ENCODE data around the gene MB21D2. TPM values are rescaled to one million over a fixed set of nuclear protein-coding genes. Genes with fewer than 3 reads are reported as not detected.

Gene MB21D2
- total and polyA plus RNA-seq, 7 experiments from 2014 or later = 1.7 to 21.5 (median 3.3) TPM

DNA sequence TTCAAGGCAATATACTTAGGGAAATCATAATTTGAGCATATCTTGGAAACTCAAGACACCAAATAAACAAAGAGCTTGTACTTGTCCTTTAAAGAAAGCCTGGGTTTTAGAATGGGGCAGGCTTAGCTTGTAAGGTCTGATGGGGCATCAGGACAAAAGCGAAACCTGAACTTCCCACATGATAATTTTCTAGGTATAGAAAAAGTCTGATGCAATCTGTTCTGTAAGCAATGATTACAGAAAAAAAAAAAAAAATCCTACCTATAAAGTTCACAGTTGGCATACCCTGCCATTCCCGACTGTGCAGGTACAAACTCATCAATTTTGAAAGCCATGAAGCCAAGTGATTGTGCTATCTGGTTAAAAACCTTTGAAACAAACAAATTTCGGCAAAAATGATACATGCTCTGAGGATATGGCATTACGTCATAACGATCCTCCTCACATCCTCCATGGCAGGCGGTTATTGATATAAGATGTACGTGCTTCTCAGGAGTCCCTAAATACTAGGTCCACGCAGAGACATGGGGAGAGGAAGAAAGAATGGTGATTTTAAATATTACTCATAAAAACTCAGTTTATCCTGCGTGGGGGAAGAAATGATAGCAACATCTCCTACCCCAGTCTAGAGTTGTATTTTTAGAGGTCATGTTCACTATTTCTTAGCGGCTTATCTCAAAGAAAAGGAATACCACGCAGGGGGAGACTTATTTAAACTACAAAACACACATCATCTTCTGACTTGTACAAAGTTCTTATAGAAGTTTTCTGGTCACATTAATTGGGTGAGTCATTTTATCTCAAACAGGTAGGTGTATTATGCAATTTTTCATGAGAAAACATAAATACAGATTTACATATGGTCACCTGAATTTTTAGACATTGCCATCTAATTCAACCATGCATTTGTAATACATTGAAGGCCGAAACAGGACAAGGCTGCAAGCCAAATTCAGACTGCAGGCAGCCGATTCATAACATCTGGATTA is 27.0 kb downstream of the MB21D2 start:
- H3K36me3 Mint-ChIP-seq = peaks cover 0 to 34% (median 0%) of the 10 kb centered on the region in 5 donors
- CTCF ChIA-PET = interaction anchor here (0.7 to 1.0 kb wide), 2 partner anchors 12 to 13 kb away, joined by 3 read pairs; no protein-coding TSS in a partner anchor
- peaks cover 0 to 2% (median 0%) of the 10 kb centered on the region in 11 donors for H3K9me3 Mint-ChIP-seq
- peak overlapping the region in 1 of 10 donors; percentile 55 for H3K4me3 Mint-ChIP-seq
- ATAC-seq = no peak
- no peak overlapping the region for H3K27ac ChIP-seq (ENCODE audit: low read depth, low read length)
- H3K4me1 ChIP-seq (ENCODE audit: control insufficient read depth in 2 of 2, insufficient read depth in 2 of 2, low read length in 2 of 2) = peaks cover 4 to 9% of the 10 kb centered on the region in 2 donors
- POLR2A ChIA-PET = interaction anchor here (1.2 kb wide), 1 partner anchor 27 kb away, joined by 4 read pairs; the partner anchor contains the start of gene MB21D2
- H3K27me3 ChIP-seq (ENCODE audit: control insufficient read depth in 2 of 2, insufficient read depth in 2 of 2, low read length in 2 of 2) = no peaks in the 10 kb centered on the region
- no peak for DNase-seq
- H3K4me3 ChIP-seq (ENCODE audit: low read length) = no peak overlapping the region
- H3K36me3 ChIP-seq (ENCODE audit: control insufficient read depth in 2 of 3, insufficient read depth in 3 of 3, low read length in 3 of 3) = no peaks in the 10 kb centered on the region
- no peaks in the 10 kb centered on the region for H3K9me3 ChIP-seq (ENCODE audit: control insufficient read depth in 2 of 3, low read length in 3 of 3)
- H3K27ac Mint-ChIP-seq = peak overlapping the region in 3 of 9 donors; percentile 18 to 67 (median 62)
- peaks cover 0 to 10% (median 0%) of the 10 kb centered on the region in 5 donors for H3K27me3 Mint-ChIP-seq
- intact Hi-C loops (cut with micrococcal nuclease) = loop anchor here in 1 of 2 donors (1.0 to 10.0 kb wide), 3 partner anchors 9 to 1417 kb away; partner anchors contain the start of gene HES1
- peaks cover 7 to 89% (median 29%) of the 10 kb centered on the region in 7 donors for H3K4me1 Mint-ChIP-seq

DNA sequence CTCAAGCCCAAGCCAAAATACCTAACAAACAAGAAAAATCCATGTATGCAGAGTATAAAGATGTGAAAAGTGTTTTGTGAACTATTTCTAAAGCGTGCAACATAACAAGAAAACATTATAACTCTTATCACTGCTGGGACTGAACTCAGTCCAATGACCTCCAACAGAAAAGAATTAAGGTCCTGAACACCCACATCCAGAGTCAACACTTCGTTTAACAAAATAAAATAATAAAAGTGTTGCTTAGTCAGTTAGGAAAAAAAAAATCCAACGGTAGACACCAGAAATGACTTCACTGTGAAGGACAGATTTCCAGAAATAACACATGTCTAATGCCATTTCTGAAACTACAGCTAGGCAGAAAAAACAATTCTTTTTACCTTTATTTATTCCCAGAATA is 28.0 kb downstream of the MB21D2 start:
- H3K4me1 Mint-ChIP-seq = peaks cover 2 to 84% (median 21%) of the 10 kb centered on the region in 7 donors
- DNase-seq (no peak), ATAC-seq (no peak)
- CTCF ChIA-PET = interaction anchor here (0.7 kb wide), 1 partner anchor 11 kb away, joined by 3 read pairs; no protein-coding TSS in a partner anchor
- Histone ChIP-seq H3K27me3 (ENCODE audit: control insufficient read depth in 2 of 2, insufficient read depth in 2 of 2, low read length in 2 of 2) (no peaks in the 10 kb centered on the region), H3K4me1 (ENCODE audit: control insufficient read depth in 2 of 2, insufficient read depth in 2 of 2, low read length in 2 of 2) (peaks cover 0 to 9% of the 10 kb centered on the region in 2 donors), H3K36me3 (ENCODE audit: control insufficient read depth in 2 of 3, insufficient read depth in 3 of 3, low read length in 3 of 3) (no peaks in the 10 kb centered on the region), H3K4me3 (ENCODE audit: low read length) (no peak overlapping the region), H3K27ac (ENCODE audit: low read depth, low read length) (no peak overlapping the region), H3K9me3 (ENCODE audit: control insufficient read depth in 2 of 3, low read length in 3 of 3) (no peaks in the 10 kb centered on the region)
- H3K4me3 Mint-ChIP-seq = no peak overlapping the region
- POLR2A ChIA-PET = no interaction called here
- peaks cover 0 to 2% (median 0%) of the 10 kb centered on the region in 11 donors for H3K9me3 Mint-ChIP-seq
- intact Hi-C loops (cut with micrococcal nuclease) = loop anchor here in 1 of 2 donors (2.0 to 10.0 kb wide), 4 partner anchors 15 to 1418 kb away; partner anchors contain the start of gene HES1
- H3K27me3 Mint-ChIP-seq = peaks cover 0 to 6% (median 0%) of the 10 kb centered on the region in 5 donors
- peaks cover 0 to 31% (median 0%) of the 10 kb centered on the region in 5 donors for H3K36me3 Mint-ChIP-seq
- peak overlapping the region in 1 of 9 donors; percentile 43 for H3K27ac Mint-ChIP-seq

DNA sequence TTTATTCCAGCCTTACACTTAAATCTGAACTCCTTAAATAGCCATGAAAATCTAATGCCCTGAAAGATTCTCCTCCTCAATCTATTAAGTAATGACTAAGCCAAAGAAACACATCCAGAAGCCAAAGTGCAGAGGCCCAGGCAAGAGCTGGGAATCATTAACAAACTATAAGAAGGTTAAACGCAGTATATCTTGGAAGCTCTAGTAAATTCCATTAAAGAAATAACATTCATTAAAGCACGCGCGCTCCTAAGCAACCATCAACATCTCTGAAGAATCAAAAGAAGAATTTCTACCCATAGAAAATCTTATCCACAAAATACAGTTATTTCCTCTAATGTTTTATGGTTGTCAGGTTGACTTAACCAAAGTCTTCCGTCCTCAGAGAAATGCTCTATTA is 29.5 kb downstream of the MB21D2 start:
- Mint-ChIP-seq H3K4me1 (peaks cover 0 to 75% (median 9%) of the 10 kb centered on the region in 7 donors), H3K9me3 (peaks cover 0 to 2% (median 0%) of the 10 kb centered on the region in 11 donors), H3K36me3 (peaks cover 0 to 34% (median 0%) of the 10 kb centered on the region in 5 donors), H3K4me3 (peak overlapping the region in 1 of 10 donors; percentile 47), H3K27me3 (peaks cover 0 to 3% (median 0%) of the 10 kb centered on the region in 5 donors), H3K27ac (peak overlapping the region in 1 of 9 donors; percentile 76)
- ChIA-PET CTCF (no interaction called here), POLR2A (interaction anchor here (0.9 kb wide), 1 partner anchor 51 kb away, joined by 3 read pairs; no protein-coding TSS in a partner anchor)
- no peak overlapping the region for H3K4me3 ChIP-seq (ENCODE audit: low read length)
- intact Hi-C loops (cut with micrococcal nuclease) = loop anchor here in 1 of 2 donors (1.0 to 5.0 kb wide), 3 partner anchors 13 to 154 kb away; no protein-coding TSS in a partner anchor
- H3K27ac ChIP-seq (ENCODE audit: low read depth, low read length) = no peak overlapping the region
- no peaks in the 10 kb centered on the region for H3K9me3 ChIP-seq (ENCODE audit: control insufficient read depth in 2 of 3, low read length in 3 of 3)
- no peak for DNase-seq
- H3K27me3 ChIP-seq (ENCODE audit: control insufficient read depth in 2 of 2, insufficient read depth in 2 of 2, low read length in 2 of 2) = no peaks in the 10 kb centered on the region
- peaks cover 0 to 5% of the 10 kb centered on the region in 2 donors for H3K4me1 ChIP-seq (ENCODE audit: control insufficient read depth in 2 of 2, insufficient read depth in 2 of 2, low read length in 2 of 2)
- H3K36me3 ChIP-seq (ENCODE audit: control insufficient read depth in 2 of 3, insufficient read depth in 3 of 3, low read length in 3 of 3) = no peaks in the 10 kb centered on the region
- ATAC-seq = no peak

DNA sequence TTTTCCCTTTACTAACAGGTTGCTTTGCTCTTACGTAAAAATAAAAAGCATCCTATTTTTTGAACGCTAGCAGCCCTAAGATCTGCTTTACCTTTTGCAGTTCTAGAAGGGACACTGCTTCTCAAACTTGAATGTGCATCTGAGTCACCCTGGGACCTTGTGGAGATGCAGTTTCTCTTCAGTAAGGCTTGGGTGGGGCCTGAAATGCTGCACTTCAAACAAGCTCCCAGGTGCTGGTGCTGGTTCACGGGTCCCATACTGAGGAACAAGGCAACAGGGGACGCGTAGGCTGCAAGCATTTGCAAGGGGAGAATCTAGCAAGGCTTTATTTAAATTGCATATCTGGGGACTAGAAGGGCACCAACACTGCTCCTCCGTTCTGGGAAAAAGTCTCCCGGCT is 30.0 kb downstream of the MB21D2 start:
- POLR2A ChIA-PET = no interaction called here
- peaks cover 0 to 71% (median 5%) of the 10 kb centered on the region in 7 donors for H3K4me1 Mint-ChIP-seq

DNA sequence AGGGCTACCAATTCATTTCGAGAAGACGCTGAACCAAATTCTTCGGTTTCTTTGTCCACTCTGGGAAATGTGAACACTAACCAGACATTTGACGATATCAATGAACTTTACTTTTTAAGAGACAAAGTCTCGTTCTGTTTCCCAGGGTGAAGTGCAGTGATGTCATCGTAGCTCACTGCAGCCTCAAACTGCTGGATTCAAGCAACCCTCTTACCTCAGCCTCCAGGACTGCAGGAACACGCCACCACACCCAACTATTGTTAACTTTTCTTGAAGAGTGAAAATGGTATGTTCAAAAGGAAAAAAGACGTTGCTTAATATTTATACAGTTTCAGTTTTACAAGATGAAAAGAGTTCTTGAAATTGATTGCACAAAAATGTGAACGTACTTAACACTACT is 30.6 kb downstream of the MB21D2 start:
- Histone ChIP-seq H3K9me3 (ENCODE audit: control insufficient read depth in 2 of 3, low read length in 3 of 3) (no peaks in the 10 kb centered on the region), H3K27ac (ENCODE audit: low read depth, low read length) (no peak overlapping the region), H3K27me3 (ENCODE audit: control insufficient read depth in 2 of 2, insufficient read depth in 2 of 2, low read length in 2 of 2) (no peaks in the 10 kb centered on the region), H3K36me3 (ENCODE audit: control insufficient read depth in 2 of 3, insufficient read depth in 3 of 3, low read length in 3 of 3) (no peaks in the 10 kb centered on the region), H3K4me1 (ENCODE audit: control insufficient read depth in 2 of 2, insufficient read depth in 2 of 2, low read length in 2 of 2) (no peaks in the 10 kb centered on the region), H3K4me3 (ENCODE audit: low read length) (no peak overlapping the region)
- peak overlapping the region in 1 of 9 donors; percentile 83 for H3K27ac Mint-ChIP-seq
- peaks cover 0 to 2% (median 0%) of the 10 kb centered on the region in 11 donors for H3K9me3 Mint-ChIP-seq
- ATAC-seq (no peak), DNase-seq (no peak)
- peak overlapping the region in 1 of 10 donors; percentile 57 for H3K4me3 Mint-ChIP-seq
- POLR2A ChIA-PET = no interaction called here
- CTCF ChIA-PET = no interaction called here
- H3K4me1 Mint-ChIP-seq = peaks cover 0 to 68% (median 5%) of the 10 kb centered on the region in 7 donors
- H3K27me3 Mint-ChIP-seq = peaks cover 0 to 3% (median 0%) of the 10 kb centered on the region in 5 donors
- intact Hi-C loops (cut with micrococcal nuclease) = loop anchor here in 1 of 2 donors (5.0 kb wide), 1 partner anchor 155 kb away; no protein-coding TSS in a partner anchor
- peaks cover 0 to 31% (median 0%) of the 10 kb centered on the region in 5 donors for H3K36me3 Mint-ChIP-seq

More for the DNA sequence above, 30.0 kb downstream of the MB21D2 start:
- no peak overlapping the region for H3K27ac ChIP-seq (ENCODE audit: low read depth, low read length)
- peaks cover 0 to 2% of the 10 kb centered on the region in 2 donors for H3K4me1 ChIP-seq (ENCODE audit: control insufficient read depth in 2 of 2, insufficient read depth in 2 of 2, low read length in 2 of 2)
- H3K9me3 ChIP-seq (ENCODE audit: control insufficient read depth in 2 of 3, low read length in 3 of 3) = no peaks in the 10 kb centered on the region
- peaks cover 0 to 32% (median 0%) of the 10 kb centered on the region in 5 donors for H3K36me3 Mint-ChIP-seq
- intact Hi-C loops (cut with micrococcal nuclease) = loop anchor here in 1 of 2 donors (1.0 to 5.0 kb wide), 3 partner anchors 13 to 155 kb away; no protein-coding TSS in a partner anchor
- H3K27me3 ChIP-seq (ENCODE audit: control insufficient read depth in 2 of 2, insufficient read depth in 2 of 2, low read length in 2 of 2) = no peaks in the 10 kb centered on the region
- peaks cover 0 to 3% (median 0%) of the 10 kb centered on the region in 5 donors for H3K27me3 Mint-ChIP-seq
- H3K4me3 Mint-ChIP-seq = peak overlapping the region in 1 of 10 donors; percentile 47
- no peaks in the 10 kb centered on the region for H3K36me3 ChIP-seq (ENCODE audit: control insufficient read depth in 2 of 3, insufficient read depth in 3 of 3, low read length in 3 of 3)
- CTCF ChIA-PET = no interaction called here
- ATAC-seq (no peak), DNase-seq (no peak)
- peaks cover 0 to 2% (median 0%) of the 10 kb centered on the region in 11 donors for H3K9me3 Mint-ChIP-seq
- peak overlapping the region in 1 of 9 donors; percentile 83 for H3K27ac Mint-ChIP-seq
- H3K4me3 ChIP-seq (ENCODE audit: low read length) = no peak overlapping the region

Data from naive thymus-derived CD4-positive, alpha-beta T cell (primary cell).